Measurements from ENCODE around the gene MTERF4. TPM values are rescaled to one million over a fixed set of nuclear protein-coding genes. Genes with fewer than 3 reads are reported as not detected.

Gene MTERF4
- total and polyA plus RNA-seq, 2 of the 13 experiments (the other 11 are each of a cell fraction or from before 2014, with no cell fraction given): 50.5 to 59.8 TPM

- peak; percentile 92 for TF ChIP-seq BCL6 (CRISPR knock-in tag; IDR thresholded peaks at IDR 0.05)
- TF ChIP-seq ZFAT (CRISPR knock-in tag; conservative IDR thresholded peaks at IDR 0.05): 0 out of 2 replicates have a peak, but pooled peaks have one; percentile 72
- 0 out of 2 replicates have a peak, but pooled peaks have one; percentile 32 for TF ChIP-seq ZNF326 (CRISPR knock-in tag; IDR thresholded peaks at IDR 0.05; ENCODE audit: borderline replicate concordance)
- TF ChIP-seq ZNF556 (CRISPR knock-in tag; IDR thresholded peaks at IDR 0.05; ENCODE audit: borderline replicate concordance): peak; percentile 100
- TF ChIP-seq HOXA5 (CRISPR knock-in tag; IDR thresholded peaks at IDR 0.05): peak; percentile 99
- peak; percentile 87 for TF ChIP-seq ZMYM2 (CRISPR knock-in tag; IDR thresholded peaks at IDR 0.05)
- peak; percentile 88; the same call in 1 of the 2 replicates for TF ChIP-seq ZNF816 (CRISPR knock-in tag; IDR thresholded peaks at IDR 0.05; ENCODE audit: borderline replicate concordance)
- TF ChIP-seq GABPA (IDR thresholded peaks at IDR 0.05; ENCODE audit: low read depth, low read length): peak; percentile 100
- peak; percentile 94 for TF ChIP-seq GABPA (CRISPR knock-in tag; IDR thresholded peaks at IDR 0.05; ENCODE audit: low read depth)
- TF ChIP-seq ZBTB44 (CRISPR knock-in tag; IDR thresholded peaks at IDR 0.05): peak; percentile 95
- peak; percentile 77 for TF ChIP-seq GATA4 (IDR thresholded peaks at IDR 0.05; ENCODE audit: borderline replicate concordance, low read depth)
- peak; percentile 100 for TF ChIP-seq MAZ (IDR thresholded peaks at IDR 0.05; ENCODE audit: borderline replicate concordance, low read depth, low read length)
- peak; percentile 100 for TF ChIP-seq MAZ (CRISPR knock-in tag; IDR thresholded peaks at IDR 0.05; ENCODE audit: low read depth)
- no peak for TF ChIP-seq SMARCC2 (IDR thresholded peaks at IDR 0.05)
- TF ChIP-seq ZNF567 (CRISPR knock-in tag; IDR thresholded peaks at IDR 0.05; ENCODE audit: borderline replicate concordance): peak; percentile 95
- peak; percentile 100 for TF ChIP-seq CBX5 (CRISPR knock-in tag; IDR thresholded peaks at IDR 0.05; ENCODE audit: borderline replicate concordance)
- TF ChIP-seq HMGA1 (CRISPR knock-in tag; conservative IDR thresholded peaks at IDR 0.05): no peak
- peak; percentile 87; the same call in 1 of the 2 replicates for TF ChIP-seq CREB3 (CRISPR knock-in tag; IDR thresholded peaks at IDR 0.05)
- TF ChIP-seq JDP2 (CRISPR knock-in tag; IDR thresholded peaks at IDR 0.05; ENCODE audit: borderline replicate concordance): peak; percentile 73; the same call in 1 of the 2 replicates
- TF ChIP-seq ZBTB25 (CRISPR knock-in tag; IDR thresholded peaks at IDR 0.05): peak; percentile 100
- no peak for TF ChIP-seq ZNF562 (CRISPR knock-in tag; IDR thresholded peaks at IDR 0.05; ENCODE audit: borderline replicate concordance)
- 0 out of 2 replicates have a peak, but pooled peaks have one; percentile 85 for TF ChIP-seq MTA3 (CRISPR knock-in tag; IDR thresholded peaks at IDR 0.05)
Observed at GRCh38 chr2:241102239-241102803, at the start of gene MTERF4 (continued).
